Ureter (tissue), 1 donor: Measurements from ENCODE around the gene CYTIP. TPM values are rescaled to one million over a fixed set of nuclear protein-coding genes. Genes with fewer than 3 reads are reported as not detected.
"Not testable (repeated sequence)": the region's sequence is repeated elsewhere in the genome, so short reads cannot be mapped to it uniquely, and the experiment has no call there.

Experiments
- DNase-seq: peaks from one replicate; pipeline ENCODE4 v3.0.0-alpha.2; 2020; ENCODE audit warnings: low spot score
- total RNA-seq: library from RNA; stranded (reverse); gene quantifications from one replicate; pipeline ENCODE4 v1.2.4, GENCODE V29; 2023
- donor health status: DM: yes; HTN: yes; CAD: no.

Gene CYTIP
- total RNA-seq, 1 donor from 2014 or later: 15.8 TPM

GRCh38 chr2:157368508-157368907 is 75.4 kb downstream of the CYTIP start:
- DNase-seq: not testable (repeated sequence)

DNA sequence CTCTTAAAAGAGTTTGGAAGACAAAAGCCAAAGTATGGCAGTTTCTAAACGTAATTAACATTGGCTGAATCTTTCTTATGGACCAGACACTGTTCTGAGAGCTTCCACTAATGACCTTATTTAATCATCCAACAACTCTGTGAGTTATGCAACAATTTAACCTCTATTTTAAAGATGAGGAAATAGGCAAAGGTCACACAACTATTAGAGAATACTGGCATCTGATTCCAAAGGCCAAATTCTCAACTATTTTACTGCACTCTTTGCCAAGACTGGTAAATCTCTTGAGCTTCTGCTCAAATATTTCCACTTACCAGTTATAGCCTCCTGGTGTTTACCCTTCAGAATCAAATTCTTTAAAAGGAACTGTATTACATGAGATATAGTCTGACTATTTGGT is 76.2 kb downstream of the CYTIP start:
- no peak for DNase-seq

Other genes with a start within 250 kb of the CYTIP start
- gene GALNT5, start 186.4 kb downstream of the CYTIP start, total RNA-seq: 0.29 TPM
- gene ERMN, start 118.3 kb downstream of the CYTIP start, total RNA-seq: 0.70 TPM
- gene ACVR1C, start 184.8 kb upstream of the CYTIP start, total RNA-seq: 0.81 TPM